HepG2 (cell line): ENCODE results near the gene ULBP1.
"Not testable (repeated sequence)": the region's sequence is repeated elsewhere in the genome, so short reads cannot be mapped to it uniquely, and the experiment has no call there.

Experiments
- ATF7 ChIP-seq, 2 experiments: fragments of 450-650 bp in 1 of 2; sonication (generic) in 1 of 2; formaldehyde crosslinking in 1 of 2; IDR thresholded peaks; 2 replicates each; pipeline versions ENCODE4 v1.4.0 to v1.6.1; 2016 to 2020; ENCODE audit warnings: antibody characterized with exemption in 1 of 2, mild to moderate bottlenecking in 1 of 2, missing genetic modification reagents in 1 of 2
- GTF2F1 ChIP-seq: fragments of 150-350 bp; IDR thresholded peaks from 2 replicates; pipeline ENCODE4 v1.6.1; 2014; ENCODE audit warnings: low read length
- NFE2L1 ChIP-seq: sonication (generic); formaldehyde crosslinking; IDR thresholded peaks from 2 replicates; pipeline ENCODE4 v1.4.0; 2020; ENCODE audit warnings: missing genetic modification reagents, mild to moderate bottlenecking, borderline replicate concordance
- POLR2AphosphoS5 ChIP-seq: IDR thresholded peaks from 2 replicates; pipeline ENCODE4 v1.6.1; 2012; ENCODE audit warnings: low read depth, low read length
- THYN1 ChIP-seq: sonication (generic); formaldehyde crosslinking; IDR thresholded peaks from 2 replicates; pipeline ENCODE4 v1.8.1; 2023; ENCODE audit warnings: low read depth, mild to moderate bottlenecking, moderate library complexity, missing genetic modification reagents, borderline replicate concordance
- ZC3H13 ChIP-seq: sonication (generic); formaldehyde crosslinking; IDR thresholded peaks from 2 replicates; pipeline ENCODE4 v1.8.1; 2023; ENCODE audit warnings: mild to moderate bottlenecking, missing genetic modification reagents, moderate library complexity
- ZNF263 ChIP-seq: sonication (generic); formaldehyde crosslinking; IDR thresholded peaks from 2 replicates; pipeline ENCODE4 v1.4.0; 2020; ENCODE audit warnings: missing genetic modification reagents
- TF ChIP-seq, protein P1 (sequence below): sonication (generic); formaldehyde crosslinking; IDR thresholded peaks from 2 replicates; pipeline ENCODE4 v1.5.0; 2020; ENCODE audit warnings: mild to moderate bottlenecking, missing genetic modification reagents, moderate library complexity
- TF ChIP-seq, protein P2 (sequence below): fragments of 450-650 bp; IDR thresholded peaks from 2 replicates; pipeline ENCODE4 v1.6.1; 2016
- TF ChIP-seq, protein P3 (sequence below): sonication (generic); formaldehyde crosslinking; IDR thresholded peaks from 2 replicates; pipeline ENCODE4 v1.4.0; 2020; ENCODE audit warnings: mild to moderate bottlenecking, missing genetic modification reagents

DNA sequence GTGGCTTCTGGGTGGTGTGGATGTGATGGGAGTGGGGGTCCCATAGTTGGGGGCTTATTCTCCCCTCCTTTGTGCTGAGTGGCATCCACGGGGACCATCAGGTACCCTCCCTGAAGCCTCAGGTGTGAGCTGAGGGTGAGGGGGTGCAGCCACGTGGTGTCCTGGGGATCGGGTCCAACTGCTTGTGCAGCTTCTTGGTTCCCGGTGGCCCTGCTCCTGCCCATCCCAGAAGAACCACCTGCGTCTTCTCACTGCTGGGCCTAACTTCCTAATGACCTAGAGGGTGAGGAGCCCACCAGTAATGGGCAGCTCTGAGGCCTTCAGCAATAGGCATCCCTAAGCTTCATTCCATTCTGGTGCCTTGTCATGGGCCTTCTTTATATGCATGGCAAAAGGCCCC lies 20.4 kb upstream of the ULBP1 start:
- not testable (repeated sequence) for TF ChIP-seq ZC3H13 (CRISPR knock-in tag); GTF2F1; ZNF263 (CRISPR knock-in tag); THYN1; POLR2AphosphoS5; NFE2L1 (CRISPR knock-in tag); ATF7 (IDR thresholded peaks at IDR 0.05); ATF7 (CRISPR knock-in tag; IDR thresholded peaks at IDR 0.05)
- TF ChIP-seq, protein P1, sequence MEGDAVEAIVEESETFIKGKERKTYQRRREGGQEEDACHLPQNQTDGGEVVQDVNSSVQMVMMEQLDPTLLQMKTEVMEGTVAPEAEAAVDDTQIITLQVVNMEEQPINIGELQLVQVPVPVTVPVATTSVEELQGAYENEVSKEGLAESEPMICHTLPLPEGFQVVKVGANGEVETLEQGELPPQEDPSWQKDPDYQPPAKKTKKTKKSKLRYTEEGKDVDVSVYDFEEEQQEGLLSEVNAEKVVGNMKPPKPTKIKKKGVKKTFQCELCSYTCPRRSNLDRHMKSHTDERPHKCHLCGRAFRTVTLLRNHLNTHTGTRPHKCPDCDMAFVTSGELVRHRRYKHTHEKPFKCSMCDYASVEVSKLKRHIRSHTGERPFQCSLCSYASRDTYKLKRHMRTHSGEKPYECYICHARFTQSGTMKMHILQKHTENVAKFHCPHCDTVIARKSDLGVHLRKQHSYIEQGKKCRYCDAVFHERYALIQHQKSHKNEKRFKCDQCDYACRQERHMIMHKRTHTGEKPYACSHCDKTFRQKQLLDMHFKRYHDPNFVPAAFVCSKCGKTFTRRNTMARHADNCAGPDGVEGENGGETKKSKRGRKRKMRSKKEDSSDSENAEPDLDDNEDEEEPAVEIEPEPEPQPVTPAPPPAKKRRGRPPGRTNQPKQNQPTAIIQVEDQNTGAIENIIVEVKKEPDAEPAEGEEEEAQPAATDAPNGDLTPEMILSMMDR (CRISPR knock-in tag), result not testable (repeated sequence)
- TF ChIP-seq, protein P2, sequence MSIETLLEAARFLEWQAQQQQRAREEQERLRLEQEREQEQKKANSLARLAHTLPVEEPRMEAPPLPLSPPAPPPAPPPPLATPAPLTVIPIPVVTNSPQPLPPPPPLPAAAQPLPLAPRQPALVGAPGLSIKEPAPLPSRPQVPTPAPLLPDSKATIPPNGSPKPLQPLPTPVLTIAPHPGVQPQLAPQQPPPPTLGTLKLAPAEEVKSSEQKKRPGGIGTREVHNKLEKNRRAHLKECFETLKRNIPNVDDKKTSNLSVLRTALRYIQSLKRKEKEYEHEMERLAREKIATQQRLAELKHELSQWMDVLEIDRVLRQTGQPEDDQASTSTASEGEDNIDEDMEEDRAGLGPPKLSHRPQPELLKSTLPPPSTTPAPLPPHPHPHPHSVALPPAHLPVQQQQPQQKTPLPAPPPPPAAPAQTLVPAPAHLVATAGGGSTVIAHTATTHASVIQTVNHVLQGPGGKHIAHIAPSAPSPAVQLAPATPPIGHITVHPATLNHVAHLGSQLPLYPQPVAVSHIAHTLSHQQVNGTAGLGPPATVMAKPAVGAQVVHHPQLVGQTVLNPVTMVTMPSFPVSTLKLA, result not testable (repeated sequence)
- TF ChIP-seq, protein P3, sequence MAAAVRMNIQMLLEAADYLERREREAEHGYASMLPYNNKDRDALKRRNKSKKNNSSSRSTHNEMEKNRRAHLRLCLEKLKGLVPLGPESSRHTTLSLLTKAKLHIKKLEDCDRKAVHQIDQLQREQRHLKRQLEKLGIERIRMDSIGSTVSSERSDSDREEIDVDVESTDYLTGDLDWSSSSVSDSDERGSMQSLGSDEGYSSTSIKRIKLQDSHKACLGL, result not testable (repeated sequence)
